Omental fat pad (tissue), 4 donors: Measurements from ENCODE around the gene SHFL. TPM values are rescaled to one million over a fixed set of nuclear protein-coding genes. Genes with fewer than 3 reads are reported as not detected.

ENCODE experiments used
- ATAC-seq: fragments of 150-250 bp; one replicate; pipeline ENCODE4 v1.9.1; 2016; ENCODE audit warnings: mild to moderate bottlenecking, moderate library complexity; ENCODE audit not compliant: low FRiP score
- DNase-seq: peaks from one replicate; pipeline ENCODE4 v3.0.0-alpha.2; 2019; ENCODE audit warnings: low spot score
- CTCF ChIP-seq, 3 donors: fragments of 450-650 bp; IDR thresholded peaks; one replicate each; pipeline ENCODE4 v1.5.1; 2016 to 2017; ENCODE audit warnings: antibody characterized with exemption in 3 of 3, mild to moderate bottlenecking in 3 of 3, moderate library complexity in 2 of 3
- total RNA-seq, 4 donors: library from RNA; depleted of rRNA; stranded (reverse); fragments of >200 nt; gene quantifications; one replicate each; pipeline ENCODE4 v1.1.0, GENCODE V29; 2016

SHFL gene
- total RNA-seq, 4 donors from 2014 or later = 20.7 to 36.7 (median 27.7) TPM

- no peak for TF ChIP-seq CTCF (IDR thresholded peaks at IDR 0.05)
- ATAC-seq (no peak), DNase-seq (no peak)
Observed at GRCh38 chr19:10107817-10108367, 21.8 kb downstream of the SHFL start.

- TF ChIP-seq CTCF (IDR thresholded peaks at IDR 0.05) = no peak
- ATAC-seq (no peak), DNase-seq (no peak)
Observed at GRCh38 chr19:10109528-10109927, 23.4 kb downstream of the SHFL start.

- TF ChIP-seq CTCF (IDR thresholded peaks at IDR 0.05) = no peak
- DNase-seq (no peak), ATAC-seq (no peak)
Observed at GRCh38 chr19:10110076-10110971, 24.2 kb downstream of the SHFL start.

- ATAC-seq = no peak
- TF ChIP-seq CTCF (IDR thresholded peaks at IDR 0.05) = no peak
- no peak for DNase-seq
Observed at GRCh38 chr19:10110972-10111317, 24.8 kb downstream of the SHFL start.

GRCh38 chr19:10111405-10111811, 25.3 kb downstream of the SHFL start, which contains the start of gene P2RY11:
Gene P2RY11 (plus strand): TSS chr19:10111693. CDS start chr19:10111722, 29 bp downstream.
- no peak for DNase-seq
- no peak for ATAC-seq
- no peak for TF ChIP-seq CTCF (IDR thresholded peaks at IDR 0.05)

GRCh38 chr19:10112037-10112761, 26.1 kb downstream of the SHFL start:
- TF ChIP-seq CTCF (IDR thresholded peaks at IDR 0.05) = no peak
- no peak for ATAC-seq
- no peak for DNase-seq
